Hippocampal formation (tissue), 2 donors: Measurements from ENCODE around the gene GSTA4.

Source experiments
- DNase-seq, 2 donors: peaks; one replicate each; lab custom pipeline; 2025; lab: John Stamatoyannopoulos, UW

Gene GSTA4

GRCh38 chr6:52995089-52995912 is at the start of gene GSTA4:
TSS of gene GSTA4 (minus strand) at chr6:52995284. CDS start at chr6:52994243, 1,041 bp downstream.
- peak; percentile 97 to 98 for DNase-seq

- no peak for DNase-seq
These were observed 49.5 kb upstream of the GSTA4 start for GRCh38 chr6:53044572-53044971.

GRCh38 chr6:53044071-53044470 is 49.0 kb upstream of the GSTA4 start:
- DNase-seq = no peak

GRCh38 chr6:53043581-53043980 is 48.5 kb upstream of the GSTA4 start:
- no peak for DNase-seq

GRCh38 chr6:53042112-53042511 is 47.0 kb upstream of the GSTA4 start:
- DNase-seq = peak in 1 of 2 donors; percentile 37

- DNase-seq = no peak
These were observed 46.3 kb upstream of the GSTA4 start for GRCh38 chr6:53041356-53041755.

GRCh38 chr6:53038596-53038995 is 43.5 kb upstream of the GSTA4 start:
- no peak for DNase-seq

GRCh38 chr6:53038141-53038540 is 43.1 kb upstream of the GSTA4 start:
- no peak for DNase-seq

GRCh38 chr6:53035549-53036213 is 40.6 kb upstream of the GSTA4 start:
- no peak for DNase-seq

GRCh38 chr6:53033764-53034163 is 38.7 kb upstream of the GSTA4 start:
- DNase-seq = no peak

- peak; percentile 38 to 79 for DNase-seq
These were observed 37.8 kb upstream of the GSTA4 start for GRCh38 chr6:53032849-53033248.

- peak in 1 of 2 donors; percentile 51 for DNase-seq
These were observed 36.2 kb upstream of the GSTA4 start for GRCh38 chr6:53031281-53031680.

- no peak for DNase-seq
These were observed 34.7 kb upstream of the GSTA4 start for GRCh38 chr6:53029761-53030160.

- no peak for DNase-seq
These were observed 34.2 kb upstream of the GSTA4 start for GRCh38 chr6:53029257-53029656.

GRCh38 chr6:53028467-53028866 is 33.4 kb upstream of the GSTA4 start:
- DNase-seq = no peak

- DNase-seq = no peak
These were observed 32.1 kb upstream of the GSTA4 start for GRCh38 chr6:53027131-53027718.

GRCh38 chr6:53026526-53026925 is 31.4 kb upstream of the GSTA4 start:
- no peak for DNase-seq

- peak; percentile 48 to 81 for DNase-seq
These were observed 28.2 kb upstream of the GSTA4 start for GRCh38 chr6:53023323-53023722.

- no peak for DNase-seq
These were observed 25.1 kb upstream of the GSTA4 start for GRCh38 chr6:53020005-53020744.

GRCh38 chr6:53018446-53018845 is 23.4 kb upstream of the GSTA4 start:
- no peak for DNase-seq

- no peak for DNase-seq
These were observed 20.4 kb upstream of the GSTA4 start for GRCh38 chr6:53015486-53015885.

- no peak for DNase-seq
These were observed 19.7 kb upstream of the GSTA4 start for GRCh38 chr6:53014744-53015143.
